GM18951 (cell line): ENCODE results near the gene PMM2.
"Not testable (repeated sequence)": the region's sequence is repeated elsewhere in the genome, so short reads cannot be mapped to it uniquely, and the experiment has no call there.

Source experiments
- POLR2A ChIP-seq: IDR thresholded peaks from 4 replicates; pipeline ENCODE4 v1.6.1; 2011; ENCODE audit warnings: mild to moderate bottlenecking; ENCODE audit not compliant: insufficient read length, insufficient read depth; ENCODE audit errors: extremely low read depth
- in situ Hi-C: fragments of 300-500 bp; cut with MboI; formaldehyde crosslinking; loops from one replicate; pipeline ENCODE4 v1.12.0; 2022; ENCODE audit warnings: low sequenced_read_pairs, mixed read lengths, inconsistent platforms; ENCODE audit not compliant: unreplicated experiment

PMM2 gene

DNA sequence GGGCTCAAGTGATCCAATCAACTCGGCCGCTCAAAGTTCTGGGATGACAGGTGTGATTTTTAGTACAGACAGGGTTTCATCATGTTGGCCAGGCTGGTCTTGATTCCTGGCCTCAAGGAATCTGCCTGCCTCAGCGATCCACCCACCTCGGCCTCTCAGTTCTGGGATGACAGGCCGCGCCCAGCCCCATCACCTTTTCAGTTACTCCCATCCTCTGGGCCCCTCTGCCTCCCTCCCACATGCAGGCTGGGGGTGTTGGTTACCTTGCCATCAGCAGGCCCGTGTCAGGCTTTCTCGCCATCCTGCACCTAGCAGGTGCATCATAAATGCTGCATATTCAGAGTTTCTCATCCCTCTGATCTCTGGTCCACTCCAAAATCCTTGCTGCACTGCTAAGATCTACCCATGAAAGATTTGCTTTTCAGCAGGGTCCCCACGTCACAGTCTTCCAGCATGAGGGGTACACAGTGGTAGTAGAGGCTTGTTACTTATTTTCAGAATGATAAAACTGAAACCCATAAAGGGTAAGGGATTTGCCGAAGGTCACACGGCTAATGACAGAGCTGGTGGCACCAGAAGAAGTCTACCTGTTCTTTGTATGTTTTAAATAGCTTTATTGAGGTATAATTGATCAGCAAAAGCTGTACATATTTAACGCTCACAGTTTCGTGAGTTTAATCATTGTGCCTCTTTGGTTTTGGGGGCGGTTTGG, 16.6 kb downstream of the PMM2 start:
- in situ Hi-C loops = no loop called here
- TF ChIP-seq POLR2A = no peak

- in situ Hi-C loops = no loop called here
These were observed 19.5 kb downstream of the PMM2 start for GRCh38 chr16:8816967-8817655.

GRCh38 chr16:8818504-8819270, 21.0 kb downstream of the PMM2 start:
- in situ Hi-C loops = no loop called here
- TF ChIP-seq POLR2A = no peak

More at GRCh38 chr16:8816967-8817655, 19.5 kb downstream of the PMM2 start:
- TF ChIP-seq POLR2A = no peak

- in situ Hi-C loops = no loop called here
- TF ChIP-seq POLR2A = no peak
These were observed 21.9 kb downstream of the PMM2 start for GRCh38 chr16:8819411-8820034.

- in situ Hi-C loops = no loop called here
- TF ChIP-seq POLR2A = no peak
These were observed 24.8 kb downstream of the PMM2 start for GRCh38 chr16:8822403-8822802.

DNA sequence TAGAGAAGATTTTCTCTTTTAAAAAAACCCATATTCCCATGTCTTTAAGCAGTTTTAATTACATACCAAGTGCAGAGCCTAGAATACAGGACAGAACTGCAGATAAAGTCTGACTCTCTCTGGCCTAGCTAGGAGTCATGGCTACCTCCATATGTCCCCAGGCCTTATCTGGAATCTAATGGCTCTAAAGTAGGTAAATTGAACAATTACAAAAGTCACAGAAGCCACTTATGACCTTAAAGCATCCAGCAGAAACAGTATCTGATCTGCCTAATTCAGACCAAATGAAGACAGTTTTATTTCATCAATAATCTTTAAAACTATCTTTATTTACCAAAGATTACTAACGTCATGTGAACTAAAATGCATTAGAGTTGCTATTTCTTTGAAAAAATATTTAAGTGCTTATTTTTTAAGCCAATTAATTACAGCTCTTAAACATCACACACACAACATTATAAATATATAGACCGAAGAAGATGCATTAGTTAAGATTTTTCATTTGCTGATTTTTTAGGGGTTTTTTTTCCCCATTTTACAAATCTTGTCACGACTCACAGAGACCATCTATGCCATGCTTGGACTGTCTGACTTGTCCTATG, 28.7 kb downstream of the PMM2 start:
- in situ Hi-C loops = no loop called here
- no peak for TF ChIP-seq POLR2A

DNA sequence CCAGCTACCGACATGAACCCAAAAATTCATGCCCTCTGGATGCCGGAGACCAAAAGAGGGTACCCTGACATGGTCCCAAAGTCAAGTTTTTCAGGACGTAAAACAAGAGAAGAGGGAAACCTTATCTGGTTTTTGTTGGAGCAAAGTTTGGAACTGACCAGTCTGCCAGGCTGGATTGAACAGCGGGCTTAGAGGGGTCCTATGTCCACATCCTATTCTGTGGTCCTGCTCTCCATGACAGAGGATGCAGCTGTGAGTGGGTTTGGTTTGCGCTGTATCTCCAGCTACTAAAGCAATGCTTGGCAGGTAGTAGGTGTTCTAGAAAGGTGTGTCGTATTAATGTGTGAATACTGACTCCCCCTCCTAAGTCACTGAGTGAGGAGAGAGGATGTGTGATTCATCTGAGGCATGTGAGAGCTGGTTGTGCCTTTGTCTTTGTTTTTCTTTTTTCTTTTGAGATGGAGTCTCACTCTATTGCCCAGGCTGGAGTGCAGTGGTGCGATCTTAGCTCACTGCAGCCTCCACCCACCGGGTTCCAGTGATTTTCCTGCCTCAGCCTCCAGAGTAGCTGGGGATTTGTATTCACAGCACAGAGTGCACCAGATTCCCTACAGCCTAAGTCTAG, 31.0 kb downstream of the PMM2 start:
- in situ Hi-C loops = no loop called here
- TF ChIP-seq POLR2A = no peak

- in situ Hi-C loops = no loop called here
- TF ChIP-seq POLR2A = no peak
These were observed 33.8 kb downstream of the PMM2 start for GRCh38 chr16:8831450-8831849.

DNA sequence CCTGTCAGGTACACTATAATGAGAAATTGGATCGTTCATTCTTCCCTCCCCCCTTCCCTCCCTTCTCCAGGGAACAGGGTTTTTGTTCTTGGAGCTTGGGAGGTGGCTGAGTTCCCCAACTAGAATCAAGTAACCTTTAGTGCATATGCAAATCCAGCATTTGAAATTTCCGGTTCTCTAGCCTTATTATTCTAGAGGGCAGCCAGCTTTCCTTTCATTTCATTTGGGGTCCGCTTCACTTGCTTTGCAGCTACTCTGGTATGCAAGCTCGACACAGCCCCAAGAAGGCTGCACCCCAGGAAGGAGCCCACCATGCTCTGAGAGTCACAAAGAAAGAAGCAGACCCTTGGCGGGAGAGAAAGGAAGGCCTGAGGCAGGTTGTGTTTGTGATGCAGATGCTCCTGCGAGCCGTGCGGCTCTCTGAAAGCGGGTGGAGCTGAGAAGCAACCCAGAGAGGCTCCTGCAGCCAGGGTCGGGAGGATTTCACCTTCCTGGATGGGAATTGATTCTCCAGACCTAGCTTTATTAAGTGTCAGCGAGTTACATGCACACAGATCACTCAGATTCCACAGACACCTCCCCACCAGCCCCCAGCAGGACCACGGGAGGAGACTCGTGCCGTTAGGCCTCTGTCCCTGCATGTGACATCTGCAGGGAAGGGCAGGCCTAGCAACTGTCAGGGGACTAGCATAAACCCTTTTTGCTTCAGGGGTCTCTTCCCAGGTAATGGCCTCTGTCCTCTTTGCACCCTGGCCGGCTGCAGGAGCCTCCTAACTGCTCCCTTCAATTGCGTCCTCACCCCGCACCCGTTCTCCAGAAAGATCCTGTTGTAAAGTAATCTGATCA, 34.5 kb downstream of the PMM2 start:
- in situ Hi-C loops = no loop called here
- no peak for TF ChIP-seq POLR2A

DNA sequence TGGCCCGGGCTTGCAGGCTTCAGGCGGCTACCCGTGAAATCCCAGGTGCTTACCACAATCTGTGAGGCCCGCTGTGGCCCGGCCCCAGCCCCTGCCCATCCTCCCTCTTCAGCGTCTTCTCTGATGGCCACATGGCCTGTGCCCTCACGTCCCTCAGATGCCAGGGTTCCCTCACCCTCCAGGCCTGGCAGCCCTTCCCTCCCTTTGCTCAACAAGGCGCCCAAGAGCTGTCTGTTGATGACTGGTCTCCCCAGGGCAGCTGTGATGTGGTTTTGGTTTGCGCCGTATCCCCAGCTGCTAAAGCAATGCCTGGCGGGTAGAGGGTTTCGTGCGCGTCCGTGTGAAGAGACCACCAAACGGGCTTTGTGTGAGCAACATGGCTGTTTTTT, 35.1 kb downstream of the PMM2 start:
- in situ Hi-C loops = no loop called here
- no peak for TF ChIP-seq POLR2A

GRCh38 chr16:8836797-8837196, 39.2 kb downstream of the PMM2 start:
- in situ Hi-C loops = not testable (repeated sequence)

- in situ Hi-C loops = not testable (repeated sequence)
These were observed 40.0 kb downstream of the PMM2 start for GRCh38 chr16:8837594-8837993.

DNA sequence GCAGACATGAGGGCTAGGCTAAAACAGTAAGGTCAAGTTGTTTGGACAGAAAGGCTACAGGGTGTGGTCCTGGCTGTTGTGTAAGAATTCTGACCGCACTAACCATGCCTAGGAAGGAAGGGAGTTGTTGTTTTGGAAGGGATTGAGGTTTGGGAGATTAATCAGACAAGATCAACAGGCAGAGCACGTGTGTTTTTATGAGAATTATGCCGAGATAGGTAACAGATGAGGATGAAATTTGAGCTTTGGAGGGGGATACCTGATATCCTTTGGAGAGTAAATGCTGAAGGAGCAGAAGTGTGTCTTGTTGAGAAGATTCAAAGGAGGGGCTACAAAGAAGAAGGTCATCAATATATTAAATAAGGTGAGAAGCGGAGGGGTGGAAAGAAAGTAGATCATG, 44.4 kb downstream of the PMM2 start:
- in situ Hi-C loops = not testable (repeated sequence)

- in situ Hi-C loops = not testable (repeated sequence)
These were observed 45.7 kb downstream of the PMM2 start for GRCh38 chr16:8843296-8843695.
